HepG2 (cell line): ENCODE results near the gene GSDMA. TPM values are rescaled to one million over a fixed set of nuclear protein-coding genes. Genes with fewer than 3 reads are reported as not detected.

Experiments used
- GLI4 ChIP-seq: sonication (generic); formaldehyde crosslinking; IDR thresholded peaks from 2 replicates; pipeline ENCODE4 v1.5.1; 2020; ENCODE audit warnings: missing genetic modification reagents, mild to moderate bottlenecking, moderate library complexity, borderline replicate concordance
- HMGA1 ChIP-seq: sonication (generic); formaldehyde crosslinking; conservative IDR thresholded peaks from 2 replicates; pipeline ENCODE4 v1.4.0; 2020; ENCODE audit warnings: missing genetic modification reagents
- HNRNPK ChIP-seq: fragments of 200-400 bp; formaldehyde crosslinking; IDR thresholded peaks from 2 replicates; pipeline ENCODE4 v1.6.1; 2018; ENCODE audit warnings: low read length, low read depth, moderate library complexity, mild to moderate bottlenecking; ENCODE audit not compliant: poor library complexity, severe bottlenecking
- HNRNPUL1 ChIP-seq: fragments of 200-400 bp; formaldehyde crosslinking; IDR thresholded peaks from 2 replicates; pipeline ENCODE4 v1.6.1; 2017; ENCODE audit warnings: low read depth, mild to moderate bottlenecking, low read length, moderate library complexity
- MEIS1 ChIP-seq: sonication (generic); formaldehyde crosslinking; IDR thresholded peaks from 2 replicates; pipeline ENCODE4 v1.9.0; 2021; ENCODE audit warnings: mild to moderate bottlenecking, missing genetic modification reagents, moderate library complexity, borderline replicate concordance
- PCBP2 ChIP-seq: fragments of 200-400 bp; formaldehyde crosslinking; optimal IDR thresholded peaks from 2 replicates; pipeline ENCODE3; 2018; ENCODE audit warnings: low read length, low read depth; ENCODE audit not compliant: poor library complexity, severe bottlenecking
- PHB2 ChIP-seq: fragments of 450-650 bp; IDR thresholded peaks from 2 replicates; pipeline ENCODE4 v1.6.1; 2018; ENCODE audit not compliant: partially characterized antibody
- RBM39 ChIP-seq: fragments of 200-400 bp; formaldehyde crosslinking; IDR thresholded peaks from one replicate; pipeline ENCODE4 v1.6.1; 2018; ENCODE audit warnings: antibody characterized with exemption, mild to moderate bottlenecking, low read depth, low read length; ENCODE audit not compliant: poor library complexity, severe bottlenecking
- SALL1 ChIP-seq: sonication (generic); formaldehyde crosslinking; IDR thresholded peaks from 2 replicates; pipeline ENCODE4 v1.8.0; 2022; ENCODE audit warnings: mild to moderate bottlenecking, missing genetic modification reagents
- SATB2 ChIP-seq: sonication (generic); formaldehyde crosslinking; IDR thresholded peaks from 2 replicates; pipeline ENCODE4 v1.5.0; 2020; ENCODE audit warnings: missing genetic modification reagents
- SMAD9 ChIP-seq: sonication (generic); formaldehyde crosslinking; IDR thresholded peaks from 2 replicates; pipeline ENCODE4 v1.5.1; 2020; ENCODE audit warnings: mild to moderate bottlenecking, missing genetic modification reagents
- ZNF644 ChIP-seq: IDR thresholded peaks from 2 replicates; pipeline ENCODE4 v1.6.1; 2016; ENCODE audit warnings: low read depth
- ZNF766 ChIP-seq: sonication (generic); formaldehyde crosslinking; IDR thresholded peaks from 2 replicates; pipeline ENCODE4 v1.5.0; 2020; ENCODE audit warnings: missing genetic modification reagents, borderline replicate concordance
- ZNF788 ChIP-seq: sonication (generic); formaldehyde crosslinking; IDR thresholded peaks from 2 replicates; pipeline ENCODE4 v1.5.0; 2020; ENCODE audit warnings: mild to moderate bottlenecking, missing genetic modification reagents, borderline replicate concordance
- ZSCAN25 ChIP-seq: sonication (generic); formaldehyde crosslinking; IDR thresholded peaks from 2 replicates; pipeline ENCODE4 v1.8.0; 2022; ENCODE audit warnings: mild to moderate bottlenecking, missing genetic modification reagents
- polyA plus RNA-seq, 8 experiments: library from polyadenylated mRNA; depleted of rRNA in 3 of 8; stranded (reverse) in 7 of 8; unstranded in 1 of 8; fragments of >200 nt; fragmentation: Illumina TruSeq in 4 of 8; extraction: Trizol in 4 of 8; gene quantifications; 2 replicates each; pipeline versions ENCODE4 v1.2.1 to v1.2.3, GENCODE V29; 2011 to 2016; ENCODE audit warnings: low read depth in 4 of 8, missing spikeins in 1 of 8, mixed read lengths in 1 of 8; ENCODE audit not compliant: insufficient read depth in 1 of 8
- total RNA-seq, 5 experiments: library from RNA; depleted of rRNA; stranded (reverse); fragments of >200 nt; fragmentation: Illumina TruSeq; extraction: Trizol; gene quantifications; 2 replicates each; pipeline ENCODE4 v1.2.3, GENCODE V29; 2016; ENCODE audit warnings: low read depth in 1 of 5
- TF ChIP-seq, protein P1 (sequence below): sonication (generic); formaldehyde crosslinking; IDR thresholded peaks from 2 replicates; pipeline ENCODE4 v1.5.1; 2020; ENCODE audit warnings: missing genetic modification reagents, mild to moderate bottlenecking, borderline replicate concordance
- TF ChIP-seq, protein P2 (sequence below): IDR thresholded peaks from 2 replicates; pipeline ENCODE4 v1.6.1; 2016; ENCODE audit warnings: missing compliant biosample characterization, missing genetic modification reagents, borderline replicate concordance
- TF ChIP-seq, protein P3 (sequence below): sonication (generic); formaldehyde crosslinking; IDR thresholded peaks from 2 replicates; pipeline ENCODE4 v1.4.0; 2020; ENCODE audit warnings: missing genetic modification reagents, mild to moderate bottlenecking, borderline replicate concordance
- TF ChIP-seq, protein P4 (sequence below): sonication (generic); formaldehyde crosslinking; IDR thresholded peaks from 2 replicates; pipeline ENCODE4; 2020; ENCODE audit warnings: missing genetic modification reagents, mild to moderate bottlenecking, borderline replicate concordance

Gene GSDMA
- total and polyA plus RNA-seq, 2 of the 13 experiments (the other 11 are each of a cell fraction or from before 2014, with no cell fraction given), result not detected

DNA sequence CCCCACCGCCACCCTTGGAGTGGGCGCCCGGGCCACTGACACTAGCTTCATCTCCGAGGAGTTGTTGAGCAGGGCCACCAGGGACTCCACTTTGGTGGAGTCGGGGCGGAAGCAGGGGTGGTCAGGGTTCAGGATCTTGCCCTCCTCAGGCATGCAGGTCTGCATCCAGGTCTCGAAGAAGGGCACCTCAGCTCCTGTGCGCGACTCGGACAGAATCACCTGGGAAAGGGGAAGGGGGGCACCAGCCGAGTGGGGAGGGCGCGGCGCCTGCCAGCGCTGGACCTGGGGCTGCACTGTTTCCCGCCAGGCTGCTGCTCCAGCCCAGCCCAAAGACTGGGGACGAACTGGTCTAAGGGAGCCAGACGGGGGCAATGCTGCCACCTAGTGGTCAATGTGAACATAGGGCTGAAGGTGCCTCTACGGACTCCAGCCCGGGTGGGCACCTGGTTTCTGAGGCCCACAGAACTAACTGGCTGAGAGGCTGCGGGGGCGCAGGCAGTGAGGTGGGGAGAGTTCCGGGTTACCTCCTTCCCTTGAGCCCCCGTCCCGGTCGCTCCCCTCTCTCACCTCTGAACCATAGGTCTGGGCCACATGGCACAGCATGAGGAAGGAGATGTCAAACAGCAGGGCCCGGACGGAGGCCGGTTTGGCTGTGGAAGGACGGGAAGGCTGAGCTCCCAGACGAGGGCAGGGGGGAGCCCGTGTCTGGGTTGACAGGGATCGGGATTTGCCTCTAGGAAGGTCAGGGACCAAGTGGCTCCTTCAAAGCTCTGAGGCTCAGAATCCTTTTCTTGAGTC, 64.2 kb downstream of the GSDMA start (continued):
- TF ChIP-seq, protein P1, sequence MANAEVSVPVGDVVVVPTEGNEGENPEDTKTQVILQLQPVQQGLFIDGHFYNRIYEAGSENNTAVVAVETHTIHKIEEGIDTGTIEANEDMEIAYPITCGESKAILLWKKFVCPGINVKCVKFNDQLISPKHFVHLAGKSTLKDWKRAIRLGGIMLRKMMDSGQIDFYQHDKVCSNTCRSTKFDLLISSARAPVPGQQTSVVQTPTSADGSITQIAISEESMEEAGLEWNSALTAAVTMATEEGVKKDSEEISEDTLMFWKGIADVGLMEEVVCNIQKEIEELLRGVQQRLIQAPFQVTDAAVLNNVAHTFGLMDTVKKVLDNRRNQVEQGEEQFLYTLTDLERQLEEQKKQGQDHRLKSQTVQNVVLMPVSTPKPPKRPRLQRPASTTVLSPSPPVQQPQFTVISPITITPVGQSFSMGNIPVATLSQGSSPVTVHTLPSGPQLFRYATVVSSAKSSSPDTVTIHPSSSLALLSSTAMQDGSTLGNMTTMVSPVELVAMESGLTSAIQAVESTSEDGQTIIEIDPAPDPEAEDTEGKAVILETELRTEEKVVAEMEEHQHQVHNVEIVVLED (CRISPR knock-in tag), result no peak
- TF ChIP-seq MEIS1 (CRISPR knock-in tag) (no peak), RBM39 (no peak), GLI4 (CRISPR knock-in tag) (no peak), ZNF766 (CRISPR knock-in tag) (no peak), PCBP2 (no peak), ZSCAN25 (peak; percentile 63; the same call in 1 of the 2 replicates), ZNF788 (CRISPR knock-in tag) (no peak), HMGA1 (no peak), ZNF644 (CRISPR knock-in tag) (no peak), PHB2 (no peak), SATB2 (CRISPR knock-in tag) (no peak), HNRNPUL1 (no peak), SALL1 (CRISPR knock-in tag) (peak; percentile 67), SMAD9 (no peak), HNRNPK (no peak)
- TF ChIP-seq, protein P2, sequence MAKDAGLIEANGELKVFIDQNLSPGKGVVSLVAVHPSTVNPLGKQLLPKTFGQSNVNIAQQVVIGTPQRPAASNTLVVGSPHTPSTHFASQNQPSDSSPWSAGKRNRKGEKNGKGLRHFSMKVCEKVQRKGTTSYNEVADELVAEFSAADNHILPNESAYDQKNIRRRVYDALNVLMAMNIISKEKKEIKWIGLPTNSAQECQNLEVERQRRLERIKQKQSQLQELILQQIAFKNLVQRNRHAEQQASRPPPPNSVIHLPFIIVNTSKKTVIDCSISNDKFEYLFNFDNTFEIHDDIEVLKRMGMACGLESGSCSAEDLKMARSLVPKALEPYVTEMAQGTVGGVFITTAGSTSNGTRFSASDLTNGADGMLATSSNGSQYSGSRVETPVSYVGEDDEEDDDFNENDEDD (CRISPR knock-in tag), result no peak
- TF ChIP-seq, protein P3, sequence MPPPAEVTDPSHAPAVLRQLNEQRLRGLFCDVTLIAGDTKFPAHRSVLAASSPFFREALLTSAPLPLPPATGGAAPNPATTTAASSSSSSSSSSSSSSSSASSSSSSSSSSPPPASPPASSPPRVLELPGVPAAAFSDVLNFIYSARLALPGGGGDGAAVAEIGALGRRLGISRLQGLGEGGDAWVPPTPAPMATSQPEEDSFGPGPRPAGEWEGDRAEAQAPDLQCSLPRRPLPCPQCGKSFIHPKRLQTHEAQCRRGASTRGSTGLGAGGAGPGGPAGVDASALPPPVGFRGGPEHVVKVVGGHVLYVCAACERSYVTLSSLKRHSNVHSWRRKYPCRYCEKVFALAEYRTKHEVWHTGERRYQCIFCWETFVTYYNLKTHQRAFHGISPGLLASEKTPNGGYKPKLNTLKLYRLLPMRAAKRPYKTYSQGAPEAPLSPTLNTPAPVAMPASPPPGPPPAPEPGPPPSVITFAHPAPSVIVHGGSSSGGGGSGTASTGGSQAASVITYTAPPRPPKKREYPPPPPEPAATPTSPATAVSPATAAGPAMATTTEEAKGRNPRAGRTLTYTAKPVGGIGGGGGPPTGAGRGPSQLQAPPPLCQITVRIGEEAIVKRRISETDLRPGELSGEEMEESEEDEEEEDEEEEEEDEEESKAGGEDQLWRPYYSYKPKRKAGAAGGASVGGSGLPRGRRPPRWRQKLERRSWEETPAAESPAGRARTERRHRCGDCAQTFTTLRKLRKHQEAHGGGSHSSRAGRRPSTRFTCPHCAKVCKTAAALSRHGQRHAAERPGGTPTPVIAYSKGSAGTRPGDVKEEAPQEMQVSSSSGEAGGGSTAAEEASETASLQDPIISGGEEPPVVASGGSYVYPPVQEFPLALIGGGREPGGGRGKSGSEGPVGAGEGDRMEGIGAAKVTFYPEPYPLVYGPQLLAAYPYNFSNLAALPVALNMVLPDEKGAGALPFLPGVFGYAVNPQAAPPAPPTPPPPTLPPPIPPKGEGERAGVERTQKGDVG (CRISPR knock-in tag), result no peak; the same call in 1 of the 2 replicates
- TF ChIP-seq, protein P4, sequence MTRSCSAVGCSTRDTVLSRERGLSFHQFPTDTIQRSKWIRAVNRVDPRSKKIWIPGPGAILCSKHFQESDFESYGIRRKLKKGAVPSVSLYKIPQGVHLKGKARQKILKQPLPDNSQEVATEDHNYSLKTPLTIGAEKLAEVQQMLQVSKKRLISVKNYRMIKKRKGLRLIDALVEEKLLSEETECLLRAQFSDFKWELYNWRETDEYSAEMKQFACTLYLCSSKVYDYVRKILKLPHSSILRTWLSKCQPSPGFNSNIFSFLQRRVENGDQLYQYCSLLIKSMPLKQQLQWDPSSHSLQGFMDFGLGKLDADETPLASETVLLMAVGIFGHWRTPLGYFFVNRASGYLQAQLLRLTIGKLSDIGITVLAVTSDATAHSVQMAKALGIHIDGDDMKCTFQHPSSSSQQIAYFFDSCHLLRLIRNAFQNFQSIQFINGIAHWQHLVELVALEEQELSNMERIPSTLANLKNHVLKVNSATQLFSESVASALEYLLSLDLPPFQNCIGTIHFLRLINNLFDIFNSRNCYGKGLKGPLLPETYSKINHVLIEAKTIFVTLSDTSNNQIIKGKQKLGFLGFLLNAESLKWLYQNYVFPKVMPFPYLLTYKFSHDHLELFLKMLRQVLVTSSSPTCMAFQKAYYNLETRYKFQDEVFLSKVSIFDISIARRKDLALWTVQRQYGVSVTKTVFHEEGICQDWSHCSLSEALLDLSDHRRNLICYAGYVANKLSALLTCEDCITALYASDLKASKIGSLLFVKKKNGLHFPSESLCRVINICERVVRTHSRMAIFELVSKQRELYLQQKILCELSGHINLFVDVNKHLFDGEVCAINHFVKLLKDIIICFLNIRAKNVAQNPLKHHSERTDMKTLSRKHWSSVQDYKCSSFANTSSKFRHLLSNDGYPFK (CRISPR knock-in tag), result peak; percentile 40; the same call in 1 of the 2 replicates
